ENCODE data around the gene UBE2Q2.
A peak's percentile ranks its signal among the peaks of the same experiment; 100 is the strongest.
"Not testable (repeated sequence)": the region's sequence is repeated elsewhere in the genome, so short reads cannot be mapped to it uniquely, and the experiment has no call there.

UBE2Q2 gene

GRCh38 chr15:75827691-75828090 is 15.6 kb upstream of the UBE2Q2 start:
- DNase-seq = no peak

DNA sequence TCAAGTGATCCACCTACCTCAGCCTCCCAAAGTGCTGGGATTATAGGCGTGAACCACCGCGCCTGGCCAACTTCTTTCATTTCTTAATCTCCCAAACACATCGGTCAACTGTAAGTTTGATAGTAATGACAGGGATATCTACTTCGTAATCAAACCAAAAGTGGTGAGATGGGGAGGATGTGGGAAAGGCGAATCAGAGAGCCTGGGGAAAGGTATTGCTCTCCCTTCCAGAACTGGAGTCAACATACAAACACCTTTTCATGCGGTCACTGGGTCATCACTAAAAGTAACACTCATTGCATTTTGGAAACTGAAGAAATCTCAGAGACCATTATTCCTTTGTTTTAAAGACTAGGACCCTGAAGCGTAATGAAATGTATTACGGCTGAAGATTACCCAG is 14.8 kb upstream of the UBE2Q2 start:
- no peak for DNase-seq

DNA sequence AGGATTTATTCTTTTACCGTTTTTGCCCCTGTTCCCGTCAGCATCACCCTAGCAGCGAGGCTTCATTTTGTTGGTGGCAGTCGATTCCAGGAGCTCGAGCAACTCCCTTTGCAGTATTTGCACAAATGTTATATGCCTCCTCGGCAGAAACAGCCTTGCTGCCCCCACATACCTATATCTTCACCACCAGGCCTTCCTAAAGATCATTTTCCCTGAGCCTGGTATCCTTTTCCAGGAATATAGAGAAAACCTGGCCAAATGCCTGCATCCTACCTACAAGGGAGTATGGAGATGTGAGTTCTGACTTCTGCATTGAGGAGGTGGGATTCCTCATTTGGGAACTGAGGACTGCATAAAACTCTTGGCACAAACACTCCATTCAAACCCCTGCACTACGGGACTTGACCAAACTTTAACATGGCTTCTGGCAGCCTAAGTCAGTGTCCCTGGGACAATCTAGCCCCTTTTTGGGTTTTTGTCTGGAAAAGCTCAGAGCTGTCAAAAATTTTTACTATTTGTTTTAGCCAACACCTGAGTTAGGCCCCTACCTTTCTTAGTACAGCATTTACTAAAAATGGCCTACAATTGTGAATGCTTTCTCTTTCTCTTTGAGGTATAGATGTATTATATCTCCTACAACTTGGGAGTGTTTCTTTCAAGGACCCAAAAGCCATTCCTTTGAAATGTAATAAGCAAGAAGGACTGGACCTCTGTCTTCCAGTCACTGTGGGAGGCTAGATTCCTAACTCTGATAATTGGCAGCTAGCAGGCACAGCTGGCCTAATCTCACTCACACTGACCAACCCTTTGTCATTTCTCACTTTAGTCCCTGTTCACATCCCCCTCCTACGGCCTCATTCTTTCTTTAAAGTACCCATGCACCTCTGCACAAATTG is 12.1 kb upstream of the UBE2Q2 start:
- DNase-seq = no peak

GRCh38 chr15:75831806-75832102 is 11.5 kb upstream of the UBE2Q2 start:
- no peak for DNase-seq

DNA sequence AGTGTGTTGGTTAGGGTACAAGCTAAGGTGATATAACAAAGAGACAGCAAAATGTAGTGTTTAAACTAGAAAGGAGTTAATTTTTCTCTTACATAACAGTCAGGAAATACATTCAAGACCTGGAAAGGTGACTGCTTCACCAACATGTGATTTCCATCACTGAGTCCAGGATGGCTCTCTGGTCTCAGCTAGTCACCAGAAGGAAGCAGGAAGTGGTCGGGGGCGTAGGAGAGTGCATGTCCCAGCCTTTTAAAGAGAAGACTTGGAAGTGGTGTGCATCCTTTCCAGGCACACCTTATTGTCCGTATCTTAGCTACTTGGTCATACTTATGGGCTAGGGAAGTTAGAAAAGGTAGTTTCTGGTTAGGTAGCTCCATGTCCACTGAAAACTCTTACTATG is 11.1 kb upstream of the UBE2Q2 start:
- no peak for DNase-seq

DNA sequence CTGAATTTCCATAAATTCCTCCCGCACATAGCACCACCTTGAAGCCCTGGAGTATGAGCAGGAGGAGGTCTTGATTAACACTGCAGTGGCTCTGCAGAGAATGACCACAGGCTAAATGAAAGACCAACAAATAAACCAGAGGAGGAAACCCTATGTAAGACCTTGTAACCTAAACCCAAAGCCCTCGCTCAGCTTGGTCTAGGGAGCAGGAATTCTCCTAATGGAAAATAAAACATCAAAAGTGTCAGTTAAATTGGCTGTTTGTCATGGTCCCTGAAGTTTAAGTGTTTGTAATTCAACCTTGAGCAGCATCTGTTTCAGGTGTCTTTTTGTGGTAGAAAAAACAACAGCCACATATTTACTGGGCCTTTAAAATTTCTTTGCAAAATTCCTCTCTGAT is 9.2 kb upstream of the UBE2Q2 start:
- no peak for DNase-seq

DNA sequence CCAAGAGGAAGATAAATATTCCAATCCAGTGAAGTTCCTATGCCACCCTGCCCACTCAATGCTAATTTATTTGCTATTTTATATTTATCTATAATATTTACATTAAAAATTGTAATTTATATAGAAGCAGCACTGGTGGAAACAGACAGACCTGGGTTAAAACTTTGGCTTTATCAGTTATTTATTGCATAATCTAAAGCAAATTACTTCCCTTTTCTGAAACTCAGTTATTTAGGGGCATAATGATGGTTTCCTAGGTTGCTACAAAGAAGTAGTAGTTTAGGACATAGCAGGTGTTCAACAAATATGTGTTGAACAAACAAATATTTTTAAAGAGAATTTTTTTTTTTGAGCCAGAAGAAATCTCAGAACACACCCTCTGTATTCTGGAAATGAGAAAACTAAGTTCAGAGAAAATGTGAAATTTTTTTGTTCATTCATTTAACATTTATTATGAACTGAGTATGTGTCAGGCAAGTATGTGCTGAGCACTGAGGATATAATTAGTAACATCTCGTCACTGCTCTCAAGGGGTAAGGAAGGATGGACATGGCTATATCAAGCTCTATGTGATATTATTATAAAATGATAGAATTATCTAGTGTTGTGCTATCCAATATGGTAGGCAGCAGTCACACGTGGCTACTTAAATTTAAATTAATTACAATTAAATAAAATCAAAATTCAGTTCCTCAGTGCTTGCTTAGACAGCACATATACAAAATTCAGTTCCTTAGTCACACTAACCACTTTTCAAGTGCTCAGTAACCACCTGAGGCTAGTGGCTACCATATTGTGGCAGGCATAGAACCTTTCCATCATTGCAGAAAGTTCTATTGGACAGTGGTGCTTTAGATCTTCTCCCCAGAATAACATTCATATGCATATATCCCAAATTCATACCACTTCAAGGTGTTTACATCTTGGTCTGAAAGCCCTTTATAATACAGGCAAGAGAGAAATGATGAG is 7.0 kb upstream of the UBE2Q2 start:
- no peak for DNase-seq

GRCh38 chr15:75836959-75837334 is 6.3 kb upstream of the UBE2Q2 start:
- DNase-seq = no peak

DNA sequence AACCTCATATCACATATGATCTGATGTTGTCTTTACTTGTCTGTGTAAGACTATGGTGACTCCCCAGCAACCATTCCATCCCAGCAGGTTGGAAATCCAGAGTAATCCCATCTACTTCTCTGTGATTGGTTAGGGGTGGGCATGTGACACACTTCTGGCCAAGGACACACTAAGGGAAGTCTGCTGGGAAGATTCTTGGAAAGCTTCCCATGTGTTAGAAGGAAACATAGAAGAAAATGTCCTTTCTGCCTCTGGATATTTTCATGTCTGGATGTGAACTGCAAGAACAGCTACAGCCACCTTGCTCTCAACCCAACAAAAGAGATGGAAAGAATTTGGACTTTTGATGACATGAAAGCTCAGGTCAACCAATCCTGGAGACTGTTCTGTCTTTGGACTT is 2.6 kb upstream of the UBE2Q2 start:
- no peak for DNase-seq

GRCh38 chr15:75841626-75842025 is 1.6 kb upstream of the UBE2Q2 start:
- no peak for DNase-seq

DNA sequence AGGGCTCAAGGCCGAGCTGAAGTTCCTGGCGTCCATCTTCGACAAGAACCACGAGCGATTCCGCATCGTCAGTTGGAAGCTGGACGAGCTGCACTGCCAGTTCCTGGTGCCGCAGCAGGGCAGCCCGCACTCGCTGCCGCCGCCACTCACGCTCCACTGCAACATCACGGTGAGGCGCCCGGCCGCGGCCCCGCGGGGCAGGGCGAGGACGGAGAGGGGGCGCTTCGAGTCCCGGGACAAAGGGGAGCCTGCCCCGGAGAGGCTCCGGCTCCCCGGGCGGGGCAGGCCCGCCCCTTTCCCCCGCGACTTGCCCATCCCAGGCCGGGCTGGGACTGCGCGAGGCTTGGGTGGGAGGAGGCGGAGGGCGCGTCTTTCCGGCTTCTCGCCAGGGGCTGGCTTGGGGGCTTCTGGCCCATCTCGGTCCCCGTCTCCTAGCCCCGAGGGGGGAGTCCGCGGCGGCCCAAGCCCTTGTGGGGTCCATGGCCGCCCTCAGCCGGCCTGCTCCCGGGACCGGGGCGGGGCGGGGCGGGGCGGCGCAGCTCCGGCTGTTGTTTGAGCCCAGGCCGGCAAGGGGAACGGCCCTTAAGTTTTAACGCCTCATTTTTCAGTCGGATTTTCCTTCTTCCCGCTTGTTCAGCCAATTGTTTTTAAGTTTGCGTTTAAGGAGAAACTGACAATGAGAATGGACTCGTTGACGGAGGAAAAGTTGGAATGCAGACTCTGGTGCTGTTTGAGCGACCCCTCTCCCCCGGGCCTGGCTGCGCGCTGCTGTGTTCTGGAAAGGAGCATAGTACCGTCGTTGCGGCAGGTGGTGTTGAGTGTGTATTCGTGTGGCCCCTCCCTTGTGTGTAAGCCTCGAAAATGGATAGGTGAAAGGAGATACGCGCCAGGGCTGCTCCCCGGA is 683 bp downstream of the UBE2Q2 start:
- DNase-seq = peak; percentile 21

GRCh38 chr15:75844629-75845335 is 1.5 kb downstream of the UBE2Q2 start:
- DNase-seq = no peak

DNA sequence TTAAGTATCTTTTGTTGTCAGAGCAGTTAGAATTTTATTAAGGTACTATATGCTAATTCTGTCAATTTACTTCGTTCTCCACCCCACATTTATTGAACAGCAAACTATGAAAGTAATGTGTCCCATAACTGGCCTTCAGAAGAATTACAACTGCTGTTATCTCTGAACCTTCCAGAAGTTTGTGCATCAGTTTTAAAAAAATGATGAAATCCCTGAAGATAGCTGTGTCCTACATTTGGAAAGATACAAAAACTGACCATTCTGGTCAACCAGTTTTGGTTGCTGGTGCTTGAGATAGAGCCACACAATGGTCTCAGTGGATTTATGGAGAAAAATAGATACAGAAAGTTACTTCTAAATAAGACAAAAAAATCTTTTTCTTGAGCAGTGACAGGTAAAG is 5.9 kb downstream of the UBE2Q2 start:
- no peak for DNase-seq

DNA sequence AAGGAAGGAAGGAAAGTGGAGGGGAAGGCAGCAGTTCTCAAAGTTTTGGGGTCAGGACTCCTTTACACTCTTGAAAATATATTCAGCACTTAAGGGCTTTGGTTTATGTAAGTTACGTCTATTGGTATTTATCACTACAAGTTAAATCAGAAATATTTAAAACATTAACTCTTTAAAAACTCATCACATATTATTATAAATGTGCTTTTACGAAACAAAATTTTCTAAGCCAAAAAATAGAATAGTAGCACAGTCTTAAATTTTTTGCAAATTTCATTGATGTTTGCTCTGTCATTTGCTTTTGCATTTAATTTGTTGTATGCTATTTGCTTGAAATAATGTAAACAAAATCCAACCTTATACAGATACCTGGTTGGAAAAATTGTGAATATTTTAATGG is 7.5 kb downstream of the UBE2Q2 start:
- no peak for DNase-seq

- DNase-seq = not testable (repeated sequence)
Measured at GRCh38 chr15:75851566-75851965, 8.3 kb downstream of the UBE2Q2 start.

GRCh38 chr15:75857886-75858285 is 14.6 kb downstream of the UBE2Q2 start:
- no peak for DNase-seq

- no peak for DNase-seq
Measured at GRCh38 chr15:75861750-75862402, 18.6 kb downstream of the UBE2Q2 start.

DNA sequence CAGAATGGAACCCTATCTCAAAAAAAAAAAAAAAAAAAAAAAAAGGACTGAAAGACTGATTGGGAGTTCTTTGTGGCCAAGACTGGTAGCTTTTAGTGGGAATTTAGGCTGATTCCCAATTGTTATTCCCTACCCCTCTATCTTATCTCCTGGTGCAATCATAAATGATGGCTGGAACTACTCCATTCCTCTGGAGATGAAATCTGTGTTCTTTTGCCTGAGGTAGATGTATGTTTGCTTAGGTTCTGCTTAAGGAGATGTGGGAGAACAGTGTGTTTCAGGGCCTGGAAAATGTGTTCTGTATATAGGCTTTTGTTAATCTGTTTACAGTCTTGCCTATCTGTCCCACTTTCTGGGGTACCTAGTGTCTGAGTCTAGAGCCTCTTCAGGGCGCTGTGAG is 19.5 kb downstream of the UBE2Q2 start:
- no peak for DNase-seq

DNA sequence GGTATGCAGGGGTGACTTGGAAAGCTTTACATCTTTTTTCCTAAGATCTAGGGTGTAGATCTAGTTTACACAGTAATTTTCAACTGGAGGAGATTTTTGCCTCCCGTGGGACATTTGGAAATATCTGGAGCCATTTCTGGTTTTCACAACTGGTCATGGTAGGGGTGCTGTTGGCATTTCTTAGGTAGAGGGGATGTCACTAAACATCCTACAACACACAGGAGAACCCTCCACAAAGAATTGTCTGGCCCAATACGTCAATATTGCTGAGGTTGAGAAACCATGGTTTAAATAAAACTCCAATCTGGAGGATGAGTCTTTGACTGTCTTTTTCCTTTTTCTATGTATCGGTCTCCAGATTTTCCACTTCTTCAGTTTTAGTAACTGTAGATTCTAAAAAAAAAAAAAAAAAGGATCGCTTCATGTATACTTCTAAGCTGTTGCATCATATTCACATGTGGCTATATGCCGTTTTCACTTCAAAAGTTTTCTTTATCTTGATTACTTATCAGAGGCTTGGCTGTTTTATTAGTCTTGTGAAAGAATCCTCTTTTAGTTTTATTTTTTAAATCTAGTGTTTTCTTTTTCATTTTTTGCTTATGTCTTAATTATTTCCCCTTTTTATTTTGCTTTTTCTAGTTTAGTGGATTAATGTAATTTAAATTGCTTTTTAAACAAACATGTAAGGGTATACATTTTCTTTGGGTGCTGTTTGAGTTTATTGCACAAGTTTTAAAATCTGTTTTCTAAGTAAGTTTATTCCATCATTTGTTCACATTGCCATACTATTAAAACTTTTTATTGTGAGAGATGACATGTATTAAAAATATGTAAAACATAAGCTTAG is 21.2 kb downstream of the UBE2Q2 start:
- no peak for DNase-seq

GRCh38 chr15:75866045-75866444 is 22.8 kb downstream of the UBE2Q2 start:
- DNase-seq = not testable (repeated sequence)

GRCh38 chr15:75866916-75867315 is 23.7 kb downstream of the UBE2Q2 start:
- DNase-seq = no peak
